MM.1S (cell line): ENCODE measurements around the gene OR6B2.
"Not testable (repeated sequence)": the region's sequence is repeated elsewhere in the genome, so short reads cannot be mapped to it uniquely, and the experiment has no call there.

Experiments
- DNase-seq: peaks from one replicate; pipeline ENCODE4 v3.0.0-alpha.2; 2015
- H2AFZ ChIP-seq: fragments of 300-600 bp; sonication (generic); 2 replicates; pipeline ENCODE4 v1.6.0; 2016; ENCODE audit warnings: antibody characterized with exemption, low read length
- H3F3A ChIP-seq: fragments of 300-600 bp; sonication (generic); 2 replicates; pipeline ENCODE4 v1.6.1; 2016; ENCODE audit warnings: mild to moderate bottlenecking, antibody characterized with exemption, low read length, moderate library complexity, mixed read lengths; ENCODE audit not compliant: insufficient read depth
- H3K27ac ChIP-seq: fragments of 300-600 bp; sonication (generic); 2 replicates; pipeline ENCODE4 v1.5.1; 2016; ENCODE audit warnings: mild to moderate bottlenecking, low read length
- H3K27me3 ChIP-seq: fragments of 300-600 bp; sonication (generic); replicated peaks from 2 replicates; pipeline ENCODE4 v1.6.0; 2016; ENCODE audit warnings: low read length; ENCODE audit not compliant: insufficient read depth
- H3K36me3 ChIP-seq: fragments of 300-600 bp; sonication (generic); replicated peaks from 2 replicates; pipeline ENCODE4 v1.6.1; 2016; ENCODE audit warnings: mild to moderate bottlenecking, low read length, mixed read lengths; ENCODE audit not compliant: insufficient read depth
- H3K4me1 ChIP-seq: fragments of 300-600 bp; sonication (generic); 2 replicates; pipeline ENCODE4 v1.6.1; 2016; ENCODE audit warnings: low read length, mixed read lengths
- H3K4me2 ChIP-seq: fragments of 300-600 bp; sonication (generic); 2 replicates; pipeline ENCODE4 v1.6.0; 2016; ENCODE audit warnings: low read depth, low read length
- H3K4me3 ChIP-seq: fragments of 300-600 bp; sonication (generic); 2 replicates; pipeline ENCODE4 v1.5.1; 2016; ENCODE audit warnings: low read length, mixed read lengths
- H3K79me2 ChIP-seq: fragments of 300-600 bp; sonication (generic); 2 replicates; pipeline ENCODE4 v1.6.1; 2016; ENCODE audit warnings: mixed run types, low read length, mixed read lengths
- H3K9ac ChIP-seq: fragments of 300-600 bp; sonication (generic); 2 replicates; pipeline ENCODE4 v1.6.1; 2016; ENCODE audit warnings: low read length, mixed read lengths
- H3K9me2 ChIP-seq: fragments of 300-600 bp; sonication (generic); replicated peaks from 2 replicates; pipeline ENCODE4 v1.6.1; 2016; ENCODE audit warnings: mild to moderate bottlenecking, low read length, mixed read lengths; ENCODE audit not compliant: insufficient read depth
- H3K9me3 ChIP-seq: fragments of 300-600 bp; sonication (generic); replicated peaks from 2 replicates; pipeline ENCODE4 v1.6.1; 2016; ENCODE audit warnings: mild to moderate bottlenecking, low read length, mixed read lengths; ENCODE audit not compliant: insufficient read depth
- H4K20me1 ChIP-seq: fragments of 300-600 bp; sonication (generic); 2 replicates; pipeline ENCODE4 v1.6.1; 2016; ENCODE audit warnings: mild to moderate bottlenecking, low read length, moderate library complexity, mixed read lengths; ENCODE audit not compliant: insufficient read depth
- CTCF ChIP-seq: fragments of 300-600 bp; sonication (generic); IDR thresholded peaks from 2 replicates; pipeline ENCODE4 v1.5.1; 2016; ENCODE audit warnings: antibody characterized with exemption, low read length, mixed read lengths
- EZH2 ChIP-seq: fragments of 300-600 bp; sonication (generic); optimal IDR thresholded peaks from 2 replicates; pipeline ENCODE3; 2017; ENCODE audit warnings: low read depth, mild to moderate bottlenecking, antibody characterized with exemption, low read length, mixed read lengths
- EZH2phosphoT487 ChIP-seq: fragments of 300-600 bp; sonication (generic); IDR thresholded peaks from 2 replicates; pipeline ENCODE4 v1.6.1; 2018; ENCODE audit warnings: antibody characterized with exemption, low read length

OR6B2 gene

GRCh38 chr2:240048237-240048636, 18.0 kb upstream of the OR6B2 start:
- H3K4me2 ChIP-seq = no peak overlapping the region
- no peaks in the 10 kb centered on the region for H3K9me2 ChIP-seq
- no peak overlapping the region for H3K9ac ChIP-seq
- H3K27ac ChIP-seq = no peak overlapping the region
- H3K79me2 ChIP-seq = no peaks in the 10 kb centered on the region
- TF ChIP-seq CTCF (no peak), EZH2 (no peak), EZH2phosphoT487 (no peak)
- H3K27me3 ChIP-seq = peaks cover 71% of the 10 kb centered on the region
- H3K36me3 ChIP-seq = no peaks in the 10 kb centered on the region
- no peak overlapping the region for H2AFZ ChIP-seq
- no peak for DNase-seq
- H3K9me3 ChIP-seq = no peaks in the 10 kb centered on the region
- no peaks in the 10 kb centered on the region for H3K4me1 ChIP-seq
- no peak overlapping the region for H3K4me3 ChIP-seq
- no peaks in the 10 kb centered on the region for H3F3A ChIP-seq
- no peaks in the 10 kb centered on the region for H4K20me1 ChIP-seq

- H3K4me2 ChIP-seq = no peak overlapping the region
- no peak for DNase-seq
- no peaks in the 10 kb centered on the region for H3K9me3 ChIP-seq
- no peaks in the 10 kb centered on the region for H3K79me2 ChIP-seq
- H3K27me3 ChIP-seq = peaks cover 56% of the 10 kb centered on the region
- H2AFZ ChIP-seq = no peak overlapping the region
- H3K9ac ChIP-seq = no peak overlapping the region
- no peaks in the 10 kb centered on the region for H3K4me1 ChIP-seq
- no peaks in the 10 kb centered on the region for H4K20me1 ChIP-seq
- H3K27ac ChIP-seq = no peak overlapping the region
- no peaks in the 10 kb centered on the region for H3K36me3 ChIP-seq
- H3F3A ChIP-seq = no peaks in the 10 kb centered on the region
- no peak for TF ChIP-seq CTCF
- no peak for TF ChIP-seq EZH2
- TF ChIP-seq EZH2phosphoT487 = no peak
- no peaks in the 10 kb centered on the region for H3K9me2 ChIP-seq
- H3K4me3 ChIP-seq = no peak overlapping the region
Observed at GRCh38 chr2:240045098-240045497, 14.9 kb upstream of the OR6B2 start.

DNA sequence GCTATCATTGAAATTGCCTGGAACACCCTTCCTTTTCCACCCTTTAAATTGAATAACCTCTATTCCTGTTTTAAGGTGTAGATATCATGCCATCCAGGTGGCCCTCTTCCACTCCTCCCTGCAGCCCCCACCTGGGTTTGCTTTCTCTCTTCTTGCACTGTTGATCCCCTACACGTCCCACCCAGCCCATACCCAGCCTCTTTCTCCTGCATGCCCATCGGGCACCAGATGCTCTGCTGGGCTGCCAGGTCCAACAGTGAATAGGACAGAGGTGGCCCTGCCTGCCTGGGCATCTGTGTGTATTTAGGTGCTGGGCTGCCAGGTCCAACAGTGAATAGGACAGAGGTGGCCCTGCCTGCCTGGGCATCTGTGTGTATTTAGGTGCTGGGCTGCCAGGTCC, 13.9 kb upstream of the OR6B2 start:
- not testable (repeated sequence) for H3K4me2 ChIP-seq, DNase-seq, H3K9ac ChIP-seq, H3K79me2 ChIP-seq, H3K36me3 ChIP-seq, H3K4me1 ChIP-seq, H3K9me3 ChIP-seq, H2AFZ ChIP-seq, H3K4me3 ChIP-seq, H3K9me2 ChIP-seq, H3F3A ChIP-seq, H4K20me1 ChIP-seq, H3K27ac ChIP-seq
- peaks cover 57% of the 10 kb centered on the region for H3K27me3 ChIP-seq

- Histone ChIP-seq H3K27ac (no peak overlapping the region), H3K4me1 (no peaks in the 10 kb centered on the region), H2AFZ (no peak overlapping the region), H3K4me2 (no peak overlapping the region), H3F3A (no peaks in the 10 kb centered on the region), H3K9ac (no peak overlapping the region), H3K4me3 (no peak overlapping the region), H3K36me3 (no peaks in the 10 kb centered on the region), H4K20me1 (no peaks in the 10 kb centered on the region), H3K79me2 (no peaks in the 10 kb centered on the region), H3K9me3 (no peaks in the 10 kb centered on the region), H3K27me3 (peaks cover 56% of the 10 kb centered on the region), H3K9me2 (no peaks in the 10 kb centered on the region)
- TF ChIP-seq CTCF (no peak), EZH2phosphoT487 (no peak), EZH2 (no peak)
- DNase-seq = no peak
Observed at GRCh38 chr2:240043279-240043989, 13.2 kb upstream of the OR6B2 start.
